OCI-M2 (cell line): Measurements from ENCODE around the gene FNDC7.
"Not testable (repeated sequence)": the region's sequence is repeated elsewhere in the genome, so short reads cannot be mapped to it uniquely, and the experiment has no call there.

Source experiments
- DNase-seq: peaks from one replicate; lab custom pipeline; 2025; ENCODE audit not compliant: unreplicated experiment; lab: John Stamatoyannopoulos, UW

FNDC7 gene, protein sequence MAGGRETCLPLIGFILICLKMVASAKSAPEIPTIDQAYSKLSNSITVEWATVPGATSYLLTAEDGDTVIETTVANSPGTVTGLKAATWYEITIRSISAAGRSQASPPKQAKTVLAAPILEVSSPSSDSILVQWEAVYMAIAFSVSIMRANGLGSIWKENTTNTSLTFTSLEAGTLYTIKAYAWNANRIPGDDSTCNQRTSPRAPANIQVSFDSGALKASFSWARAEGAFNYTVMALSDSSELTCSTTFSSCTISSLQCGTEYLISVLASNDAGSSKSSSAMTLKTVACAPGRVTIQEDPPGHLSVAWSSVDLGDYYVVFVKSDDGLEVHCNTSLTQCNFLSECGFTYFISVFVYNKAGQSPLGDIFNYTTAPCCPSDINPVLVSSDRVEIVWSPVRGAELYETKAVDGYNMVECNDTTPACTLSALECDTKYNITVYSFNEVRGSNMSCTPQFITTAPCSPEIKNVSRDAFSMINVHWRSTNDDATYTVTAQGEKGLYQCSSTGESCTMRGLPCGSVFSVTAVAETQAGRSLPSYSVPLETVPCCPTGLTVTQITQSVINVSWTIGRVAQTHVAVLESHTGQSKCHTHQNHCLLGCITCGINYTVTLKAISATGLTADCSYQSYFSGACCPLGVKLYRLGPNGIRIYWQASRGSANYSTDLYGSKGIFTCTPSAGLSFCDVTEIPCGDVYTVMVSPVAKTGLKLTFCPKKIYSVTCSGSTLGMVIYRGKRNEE

DNA sequence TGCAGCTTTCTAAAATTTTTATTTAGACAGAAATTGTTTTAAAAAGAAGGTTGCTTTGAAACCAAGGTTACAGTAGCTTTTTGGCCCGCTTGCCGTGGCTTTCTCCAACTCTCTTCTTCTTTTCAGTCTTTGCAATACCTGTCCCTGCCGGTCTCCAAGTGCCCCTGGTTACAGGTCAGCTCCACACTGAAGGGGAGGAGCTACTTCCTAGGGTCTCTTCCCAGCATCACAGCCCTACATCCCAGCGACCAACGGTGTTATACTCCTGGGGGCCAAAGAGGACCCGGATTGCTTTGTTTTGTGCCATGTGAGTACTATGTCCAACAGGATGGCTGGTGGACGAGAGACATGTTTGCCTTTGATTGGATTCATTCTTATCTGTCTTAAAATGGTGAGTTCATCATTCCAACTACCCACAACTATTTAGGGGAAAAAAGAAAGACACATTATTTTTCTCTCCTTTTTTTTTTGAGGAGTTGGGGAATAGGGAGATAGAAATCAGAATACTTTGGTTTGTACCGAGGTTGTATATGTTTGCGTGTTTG lies at the start of gene FNDC7:
Gene FNDC7 (plus strand): TSS at position 303 of the 545 bp plus-strand sequence. CDS start 26 bp downstream, at position 329.
- DNase-seq = no peak

GRCh38 chr1:108663074-108663473 lies 49.6 kb upstream of the FNDC7 start:
- DNase-seq = no peak

DNA sequence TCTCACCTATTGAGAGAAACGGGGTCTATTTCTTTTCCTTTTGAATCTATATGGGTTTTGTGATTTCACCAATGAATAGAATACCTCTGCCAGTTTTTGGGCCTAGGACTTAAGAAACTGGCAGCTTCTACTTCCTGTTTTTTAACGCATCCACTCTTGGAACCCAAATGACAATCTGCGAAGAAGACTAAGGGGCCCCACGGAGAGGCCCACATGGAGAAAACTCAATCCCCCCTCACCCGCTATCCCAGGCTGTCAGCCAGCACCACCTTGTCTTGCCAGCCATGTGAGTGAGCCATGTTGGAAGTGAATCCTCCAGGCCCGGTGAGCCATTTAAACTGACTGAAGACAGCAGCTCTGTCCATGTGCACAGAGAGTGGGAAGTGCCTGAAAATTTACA lies 48.2 kb upstream of the FNDC7 start:
- DNase-seq = no peak

DNA sequence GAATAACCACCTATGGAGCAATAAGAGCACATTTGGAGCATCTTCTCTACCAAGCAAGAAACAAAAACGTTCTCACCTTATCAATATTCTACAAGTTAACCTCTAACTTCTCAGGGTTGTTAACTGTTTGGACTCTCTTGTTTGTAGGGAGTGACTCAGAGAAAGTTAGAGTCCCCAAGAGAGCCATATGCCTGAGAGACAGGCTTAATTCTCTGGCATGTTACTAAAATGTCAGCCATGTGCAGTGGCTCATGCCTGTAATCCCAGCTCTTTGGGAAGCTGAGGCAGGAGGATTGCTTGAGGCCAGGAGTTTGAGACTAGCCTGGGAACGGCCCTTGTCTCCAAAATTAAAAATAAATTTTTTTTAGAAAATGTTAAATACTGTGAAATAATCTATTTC lies 47.6 kb upstream of the FNDC7 start:
- no peak for DNase-seq

DNA sequence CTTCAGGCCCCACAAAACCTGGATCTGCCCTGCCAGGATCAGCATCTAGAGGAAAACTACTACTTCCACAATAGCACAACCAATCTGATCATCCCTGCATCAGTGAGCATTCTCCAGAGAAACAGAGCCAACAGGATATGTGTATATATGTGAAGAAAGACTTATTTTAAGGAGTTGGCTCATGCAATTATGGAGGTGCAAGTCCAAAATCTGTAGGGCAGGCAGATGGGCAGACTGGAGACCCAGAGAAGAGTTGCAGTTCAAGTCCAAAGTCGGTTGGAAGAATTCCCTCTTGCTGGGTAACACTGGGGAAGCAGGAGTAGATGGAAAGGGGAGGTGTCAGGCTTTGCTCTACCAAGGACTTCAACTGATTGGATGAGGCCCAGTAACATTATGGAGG lies 46.9 kb upstream of the FNDC7 start:
- DNase-seq = no peak

DNA sequence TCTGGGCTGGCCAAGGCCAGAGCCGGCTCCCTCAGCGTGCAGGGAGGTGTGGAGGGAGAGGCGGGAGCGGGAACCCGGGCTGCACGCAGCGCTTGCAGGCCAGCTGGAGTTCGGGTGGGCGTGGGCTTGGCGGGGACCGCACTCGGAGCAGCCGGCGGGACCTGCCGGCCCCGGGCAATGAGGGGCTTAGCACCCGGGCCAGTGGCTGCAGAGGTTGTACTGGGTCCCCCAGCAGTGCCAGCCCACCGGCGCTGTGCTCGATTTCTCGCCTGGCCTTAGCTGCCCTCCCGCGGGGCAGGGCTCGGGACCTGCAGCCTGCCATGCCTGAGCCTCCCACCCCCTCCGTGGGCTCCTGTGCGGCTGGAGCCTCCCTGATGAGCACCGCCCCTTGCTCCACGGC lies 45.3 kb upstream of the FNDC7 start:
- not testable (repeated sequence) for DNase-seq

DNA sequence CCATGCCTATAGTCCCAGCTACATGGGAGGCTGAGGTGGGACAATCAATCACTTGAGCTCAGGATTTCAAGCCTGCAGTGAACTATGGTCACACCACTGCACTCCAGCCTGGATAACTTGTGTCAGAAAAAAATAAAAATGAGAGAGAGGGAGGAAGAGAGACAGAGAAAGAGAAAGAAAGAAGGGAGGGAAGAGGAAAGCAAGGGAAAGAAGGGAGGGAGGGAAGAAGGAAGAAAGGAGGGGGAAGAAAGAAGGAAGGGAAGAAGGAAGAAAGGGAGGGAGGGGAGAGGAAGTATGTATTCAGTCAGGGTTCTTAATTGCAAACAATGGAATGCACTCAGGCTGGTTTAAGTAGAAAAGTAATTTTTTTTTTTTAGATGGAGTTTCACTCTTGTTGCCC lies 43.9 kb upstream of the FNDC7 start:
- DNase-seq = no peak

DNA sequence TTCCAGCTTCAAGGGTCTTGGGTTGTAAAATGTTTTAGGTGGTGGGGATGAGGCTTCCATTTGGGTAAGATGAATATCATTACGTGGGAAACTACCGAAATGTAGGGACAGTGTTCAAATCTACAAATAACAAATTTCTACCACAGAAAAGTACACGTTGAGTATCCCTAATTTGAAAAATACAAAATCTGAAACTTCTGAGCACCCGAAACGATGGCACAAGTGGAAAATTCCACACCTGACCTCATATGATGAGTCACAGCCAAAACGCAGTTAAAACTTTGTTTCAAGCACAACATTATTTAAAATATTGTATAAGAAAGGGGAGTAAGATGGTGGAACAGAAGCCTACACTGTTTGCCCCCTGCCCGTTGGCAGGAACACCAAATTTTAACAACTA lies 43.0 kb upstream of the FNDC7 start:
- no peak for DNase-seq

DNA sequence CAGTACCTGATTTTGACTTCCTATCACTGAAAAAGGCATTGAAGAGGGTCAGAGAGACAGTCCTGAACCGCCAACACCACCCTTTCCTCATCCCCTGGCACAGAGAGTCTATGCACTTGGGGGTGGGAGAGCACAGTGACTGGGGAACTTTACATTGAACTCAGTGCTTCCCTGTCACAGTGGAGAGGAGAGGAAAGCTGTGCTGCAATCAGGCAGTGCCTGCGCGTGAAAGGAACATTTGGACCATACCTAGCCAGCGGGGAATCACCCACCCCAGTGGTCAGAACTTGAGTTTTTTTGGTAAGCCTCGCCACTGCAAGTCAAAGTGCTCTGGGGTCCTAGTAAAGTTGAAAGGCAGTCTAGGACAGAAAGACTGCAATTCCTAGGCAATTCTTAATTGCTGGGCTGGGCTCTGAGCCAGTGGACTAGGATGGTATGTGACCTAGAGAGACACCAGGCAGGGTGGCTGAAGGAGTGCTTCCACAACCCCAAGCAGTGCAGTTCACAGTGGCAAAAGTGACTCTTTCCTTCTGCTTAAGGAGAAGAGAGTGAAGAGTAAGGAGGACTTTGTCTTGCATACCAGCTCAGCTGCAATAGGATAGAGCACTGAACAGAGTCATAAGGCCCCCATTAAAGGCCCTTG lies 42.5 kb upstream of the FNDC7 start:
- DNase-seq = no peak

- DNase-seq = no peak
Observed at GRCh38 chr1:108671143-108671542, 41.6 kb upstream of the FNDC7 start.

DNA sequence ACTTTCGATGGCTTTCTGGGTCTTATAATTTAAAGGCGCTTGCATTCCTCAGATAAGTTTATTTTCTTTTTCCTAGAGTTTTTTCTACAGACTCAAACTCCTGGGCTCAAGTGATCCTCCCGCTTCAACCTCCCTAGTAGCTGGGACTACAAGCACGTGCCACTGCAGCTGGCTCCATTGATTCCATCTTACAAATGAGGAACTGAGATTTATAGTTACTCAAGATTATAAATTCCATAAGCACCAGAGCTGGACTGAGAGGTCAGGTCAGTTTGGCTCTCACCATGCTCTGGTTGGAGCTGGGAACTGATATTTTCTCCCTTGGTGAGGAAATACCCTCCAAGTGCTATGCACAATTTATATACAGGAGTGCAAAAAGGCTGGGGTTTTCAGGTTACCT lies 34.0 kb upstream of the FNDC7 start:
- DNase-seq = no peak

GRCh38 chr1:108679586-108680213 lies 33.0 kb upstream of the FNDC7 start:
- DNase-seq = no peak

DNA sequence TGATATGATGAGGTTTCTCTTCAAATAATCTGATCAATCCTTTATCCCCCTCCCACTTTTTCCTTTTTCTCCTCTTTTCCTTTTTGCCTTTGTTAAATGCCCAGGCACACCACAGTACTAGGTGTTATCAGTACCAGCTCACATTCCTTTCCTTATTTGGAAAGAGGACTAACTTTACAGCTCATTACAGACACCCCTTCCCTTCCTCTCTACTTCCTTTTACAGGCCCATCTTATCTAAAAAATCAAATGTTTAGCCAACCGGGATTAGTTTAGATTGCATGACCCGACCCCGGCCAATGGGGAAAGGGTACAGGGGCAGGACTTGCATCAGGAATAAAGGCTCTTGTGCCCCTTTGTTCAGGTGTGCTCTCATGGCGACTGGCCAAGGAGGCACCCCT lies 31.0 kb upstream of the FNDC7 start:
- DNase-seq = not testable (repeated sequence)

DNA sequence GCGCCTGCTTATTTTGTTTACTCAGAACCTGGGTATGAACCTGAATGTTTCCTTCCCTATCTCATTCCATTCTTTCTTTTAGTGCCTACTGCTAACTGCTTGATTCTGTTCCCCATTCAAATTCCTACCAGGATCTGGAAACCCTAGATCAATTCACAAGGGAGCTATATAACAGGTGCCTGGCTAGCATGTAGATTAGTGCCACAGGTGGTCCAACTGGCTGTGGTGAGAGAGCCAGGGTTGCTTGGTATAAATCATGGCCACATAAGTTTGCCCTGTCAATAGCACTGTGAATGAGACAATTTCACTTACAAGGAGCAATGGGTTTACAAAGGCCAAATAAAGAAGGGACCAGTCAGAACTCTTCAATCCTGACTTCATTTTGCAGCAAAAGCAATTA lies 27.2 kb upstream of the FNDC7 start:
- no peak for DNase-seq

- DNase-seq = no peak
Observed at GRCh38 chr1:108686614-108687313, 25.9 kb upstream of the FNDC7 start.

DNA sequence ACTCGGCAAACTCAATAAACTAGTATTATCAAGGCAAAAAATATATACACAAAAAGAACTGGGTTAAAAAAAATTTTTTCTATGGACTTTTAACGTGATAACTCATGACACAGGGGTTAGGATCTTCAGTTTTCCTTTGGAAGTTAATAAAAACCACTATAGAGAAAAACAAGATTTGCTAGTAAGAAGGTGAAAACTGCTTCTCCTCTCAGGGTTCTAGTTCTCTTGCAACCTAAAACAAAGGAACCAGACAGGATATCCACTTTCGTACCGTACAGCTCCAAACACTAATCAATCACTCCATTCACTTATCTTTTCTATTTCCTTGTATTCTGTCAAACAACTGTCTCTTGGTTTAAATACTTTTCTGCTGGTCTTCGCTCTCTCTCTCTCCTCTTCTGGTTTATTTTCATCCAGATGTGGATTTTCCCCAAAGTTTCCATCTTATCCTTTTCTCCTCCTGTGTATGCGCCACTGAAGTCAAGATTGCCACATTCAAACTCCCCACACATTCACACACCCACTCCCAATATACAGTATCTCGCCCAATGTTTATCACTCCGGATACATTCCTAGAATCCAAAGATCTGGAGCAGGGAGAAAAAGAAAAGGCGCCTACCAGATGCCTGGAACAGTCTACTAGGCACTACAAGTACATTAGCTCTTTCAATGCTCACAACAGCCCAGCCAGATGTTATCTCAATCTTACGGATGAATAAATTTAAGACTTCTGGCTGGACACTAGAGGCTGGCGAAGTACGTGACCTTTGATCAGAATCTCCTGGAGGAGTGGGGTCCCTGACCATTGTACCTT lies 21.4 kb upstream of the FNDC7 start:
- no peak for DNase-seq

DNA sequence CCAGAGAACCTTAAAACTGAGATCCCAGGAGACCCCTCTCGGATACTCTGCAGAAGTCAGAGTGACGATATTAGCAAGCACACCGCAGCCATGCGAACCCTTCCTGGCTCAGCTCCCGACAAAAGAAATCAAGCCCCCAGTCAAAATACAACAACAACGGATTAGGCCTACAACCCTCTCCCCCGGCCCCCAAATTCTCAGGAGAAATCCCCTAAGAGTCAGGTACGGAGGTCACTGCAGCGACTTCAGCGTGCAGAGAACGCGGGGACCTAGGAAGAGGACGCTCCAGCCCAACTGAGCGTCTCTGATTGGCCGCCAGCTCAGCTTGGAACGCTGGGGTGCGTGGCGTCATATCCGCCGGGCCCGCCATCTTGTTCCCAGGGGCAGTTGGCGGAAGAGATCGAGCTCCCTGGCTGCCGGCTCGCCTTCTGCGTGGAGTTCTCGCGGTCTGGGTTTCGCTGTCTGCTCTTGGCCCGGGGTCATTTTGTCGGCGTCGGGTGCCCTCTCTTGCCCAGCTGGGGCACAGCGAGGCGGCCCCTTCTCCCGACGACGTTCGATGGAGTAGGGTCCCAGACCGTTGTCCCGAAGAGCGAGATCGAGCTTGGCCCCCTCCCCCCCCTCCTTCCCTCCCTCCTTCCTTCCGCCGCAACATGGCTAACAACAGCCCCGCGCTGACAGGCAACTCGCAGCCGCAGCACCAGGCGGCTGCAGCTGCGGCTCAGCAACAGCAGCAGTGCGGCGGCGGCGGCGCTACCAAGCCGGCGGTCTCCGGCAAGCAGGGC lies 20.6 kb upstream of the FNDC7 start, which contains the start of gene PRPF38B:
Gene PRPF38B (plus strand): TSS at position 369 of the 782 bp plus-strand sequence. CDS start 282 bp downstream, at position 651.
- DNase-seq = peak; percentile 55

DNA sequence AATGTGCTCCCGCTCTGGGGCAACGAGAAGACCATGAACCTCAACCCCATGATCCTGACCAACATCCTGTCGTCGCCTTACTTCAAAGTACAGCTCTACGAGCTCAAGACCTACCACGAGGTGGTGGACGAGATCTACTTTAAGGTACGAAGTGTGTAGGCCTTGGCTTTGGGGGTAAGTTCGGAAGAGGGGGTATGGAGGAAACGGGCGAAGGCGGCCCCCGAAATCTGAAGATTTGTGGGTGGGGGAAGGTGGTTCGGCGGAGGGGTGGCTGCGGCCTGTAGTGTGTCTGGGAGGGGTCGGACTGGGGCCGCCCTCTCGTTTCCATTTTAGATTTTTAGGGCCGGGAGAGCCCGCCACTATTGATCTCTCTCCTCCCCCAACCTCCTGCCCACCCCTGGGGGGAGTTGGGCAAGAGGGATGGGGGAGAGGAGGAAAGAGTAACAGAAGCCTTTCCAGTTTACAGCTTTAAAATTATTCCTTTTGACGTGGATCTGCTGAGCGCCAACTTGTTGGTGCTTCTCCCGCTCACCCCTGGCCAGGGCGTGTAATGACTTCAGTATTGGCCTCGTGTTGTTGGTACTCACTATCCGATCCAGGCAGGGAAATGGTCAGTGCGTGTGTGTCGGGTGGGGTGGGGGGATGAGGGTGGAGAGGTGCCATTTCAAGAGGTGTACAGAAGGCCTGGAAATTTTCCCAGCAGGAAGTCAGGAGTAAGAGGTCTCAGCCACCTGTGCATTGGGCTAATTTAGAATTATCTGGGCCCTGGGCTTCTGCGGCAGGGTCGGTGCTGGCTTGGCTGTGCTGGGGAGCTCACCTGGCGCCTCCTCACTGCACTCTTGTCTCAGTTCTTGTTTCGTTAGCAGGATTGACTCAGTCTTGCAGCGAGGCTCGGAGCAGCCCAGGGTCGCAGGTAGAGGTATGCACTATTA lies 19.7 kb upstream of the FNDC7 start:
- DNase-seq = no peak
